ENCODE data around the gene SNX11.
A peak's percentile ranks its signal among the peaks of the same experiment; 100 is the strongest.

SNX11 gene

DNA sequence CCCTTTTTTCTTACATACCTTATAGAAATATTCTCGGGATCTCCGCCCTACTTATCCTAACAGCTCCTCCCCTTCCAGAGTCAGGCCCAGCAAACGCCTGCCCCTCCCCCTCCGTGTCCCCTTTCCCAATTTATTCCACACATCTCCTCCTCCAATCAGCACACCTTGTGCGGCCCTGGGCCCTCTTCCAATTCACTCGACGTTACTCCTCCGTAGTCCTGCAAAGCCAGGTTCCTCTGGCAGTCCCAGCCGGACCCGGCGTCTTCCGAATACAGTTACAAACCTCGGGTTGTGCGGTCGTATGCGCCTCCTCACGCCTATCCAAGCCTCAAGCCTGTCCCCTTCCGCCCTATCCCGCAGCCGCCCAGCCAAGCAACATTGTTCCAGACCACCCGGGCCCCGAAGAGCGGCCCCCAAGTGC lies 7.0 kb upstream of the SNX11 start:
- no peak for DNase-seq

DNA sequence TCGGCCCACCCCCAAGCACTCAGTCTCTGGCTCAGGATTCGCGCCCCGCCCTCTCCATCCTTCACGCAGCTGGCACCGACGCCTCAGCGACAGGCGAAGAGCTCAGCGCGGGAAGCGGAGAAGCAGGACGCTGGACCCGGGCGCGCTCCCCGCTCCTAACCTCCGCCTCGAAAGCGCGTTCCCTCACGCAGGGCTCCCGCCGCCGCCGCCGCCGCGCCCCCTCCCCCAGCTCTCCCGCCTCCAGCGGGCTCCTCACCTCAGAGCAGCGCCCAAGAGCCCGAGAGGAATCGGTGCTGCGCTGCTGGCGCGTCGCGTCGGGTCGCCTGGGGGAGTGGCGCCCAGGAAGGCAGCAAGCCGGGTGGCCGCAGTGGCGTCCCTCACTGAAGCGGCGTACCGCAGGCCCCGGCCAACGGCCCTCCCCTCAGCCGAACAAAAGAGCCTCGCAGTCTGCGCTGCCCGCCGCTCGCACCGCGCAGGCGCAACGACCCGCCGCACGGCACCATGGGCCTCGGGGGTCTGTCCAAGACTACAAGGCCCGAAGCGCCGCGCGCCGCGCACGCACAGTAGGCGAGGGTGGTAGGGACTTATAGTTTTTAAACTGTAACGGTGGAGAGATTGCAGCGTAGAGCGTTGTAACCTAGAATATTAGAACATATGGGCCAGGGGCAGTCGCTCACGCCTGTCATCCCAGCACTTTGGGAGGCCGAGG lies 6.4 kb upstream of the SNX11 start, which contains the start of gene CBX1:
Gene CBX1, minus strand, starts transcription at position 467 of the 709 bp plus-strand sequence. CDS start 24,474 bp downstream, outside the sequence.
- peak; percentile 89 to 93 for DNase-seq

DNA sequence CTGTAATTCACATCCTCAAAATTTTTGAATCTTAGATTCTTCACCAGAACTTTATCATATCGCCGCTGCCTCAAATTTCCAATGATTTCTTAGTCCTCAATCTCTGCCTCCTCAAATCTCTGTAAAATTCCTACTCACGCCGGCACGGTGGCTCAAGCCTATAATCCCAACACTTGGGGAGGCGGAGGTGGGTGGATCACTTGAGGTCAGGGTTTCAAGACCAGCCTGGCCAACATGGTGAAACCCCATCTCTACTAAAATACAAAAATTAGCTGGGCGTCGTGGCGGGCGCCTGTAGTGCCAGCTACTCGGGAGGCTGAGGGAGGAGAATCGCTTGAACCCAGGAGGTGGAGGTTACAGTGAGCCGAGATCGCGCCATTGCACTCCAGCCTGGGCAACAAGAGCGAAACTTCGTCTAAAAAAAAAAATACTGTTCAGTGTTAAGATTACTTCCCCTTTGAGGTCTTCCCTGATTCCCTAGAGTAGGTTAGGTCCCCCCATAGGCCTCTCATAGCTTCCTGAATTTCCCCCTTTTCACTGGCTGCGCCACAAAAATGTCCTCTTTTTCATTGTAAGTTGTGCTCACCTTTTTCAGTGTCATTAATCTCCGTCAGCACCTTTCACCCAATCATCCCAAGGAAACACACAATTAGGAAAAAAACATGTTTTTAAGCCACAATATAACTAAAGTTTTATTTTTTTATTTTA lies 5.4 kb upstream of the SNX11 start:
- DNase-seq: peak in 1 of 2 donors; percentile 4

DNA sequence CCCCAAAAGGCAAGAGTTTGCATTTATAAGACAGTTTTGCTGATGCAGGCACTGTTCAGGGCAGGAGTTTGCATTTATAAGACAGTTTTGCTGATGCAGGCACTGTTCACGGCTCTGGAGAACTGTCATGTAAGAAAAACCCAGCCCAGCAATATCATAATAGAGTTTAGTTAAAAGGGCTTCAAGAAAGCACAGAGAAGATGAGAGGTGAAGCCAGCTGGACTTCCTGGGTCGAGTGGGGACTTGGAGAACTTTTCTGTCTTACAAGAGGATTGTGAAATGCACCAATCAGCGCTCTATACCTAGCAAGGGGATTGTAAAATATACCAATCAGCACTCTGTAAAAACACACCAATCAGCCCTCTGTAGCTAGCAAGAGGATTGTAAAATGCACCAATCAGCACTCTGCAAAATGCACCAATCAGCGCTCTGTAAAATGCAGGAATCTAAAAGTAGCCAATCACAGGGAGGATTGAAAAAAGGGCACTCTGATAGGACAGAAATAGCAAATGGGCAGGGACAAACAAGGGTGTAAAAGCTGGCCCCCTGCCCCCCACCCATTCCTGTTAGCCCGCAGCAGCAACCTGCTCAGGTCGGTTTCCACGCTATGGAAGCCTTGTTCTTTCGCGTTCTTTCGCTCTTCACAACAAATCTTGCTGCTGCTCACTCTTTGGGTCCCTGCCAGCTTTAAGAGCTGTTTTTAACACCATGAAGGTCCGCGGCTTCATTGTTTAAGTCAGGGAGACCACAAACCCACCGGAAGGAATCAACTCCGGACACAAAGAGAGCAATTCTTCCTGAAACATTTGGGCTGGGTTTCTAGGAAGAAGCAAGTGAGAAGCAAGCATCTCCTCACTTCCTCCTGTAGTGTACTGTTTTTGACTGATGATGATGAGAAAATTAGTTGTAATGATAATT lies 4.5 kb upstream of the SNX11 start:
- DNase-seq: peak; percentile 58 to 67

DNA sequence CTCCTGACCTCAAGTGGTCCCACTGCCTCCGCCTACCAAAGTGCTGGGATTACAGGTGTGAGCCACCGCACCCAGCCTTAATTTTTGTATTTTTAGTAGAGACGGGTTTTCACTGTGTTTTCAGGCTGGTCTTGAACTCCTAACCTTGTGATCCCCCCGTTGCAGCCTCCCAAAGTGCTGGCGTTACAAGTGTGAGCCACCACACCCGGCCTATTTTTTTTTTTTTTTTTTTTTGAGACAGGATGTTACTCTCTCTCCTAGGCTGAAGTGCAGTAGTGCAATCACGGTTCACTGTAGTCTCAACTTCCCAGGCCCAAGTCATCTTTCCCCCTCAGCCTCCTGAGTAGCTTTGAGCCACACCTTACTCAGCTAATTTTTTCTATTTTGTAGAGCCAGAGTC lies 3.1 kb upstream of the SNX11 start:
- no peak for DNase-seq

DNA sequence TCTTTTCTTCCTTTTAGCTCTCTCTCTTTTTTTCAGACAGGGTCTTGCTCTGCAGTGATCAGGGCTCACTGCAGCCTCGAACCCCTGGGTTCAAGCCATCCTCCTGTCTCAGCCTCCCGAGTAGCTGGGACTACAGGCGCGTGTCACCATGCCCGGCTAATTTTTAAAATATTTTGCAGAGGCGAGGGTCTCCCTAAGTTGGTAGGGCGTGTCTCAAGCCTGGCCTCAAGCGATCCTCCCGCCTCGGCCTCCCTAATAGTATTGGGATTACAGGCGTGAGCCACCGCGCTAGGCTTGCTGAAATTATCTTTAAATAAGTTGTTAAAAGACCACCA lies 797 bp upstream of the SNX11 start:
- DNase-seq: no peak

DNA sequence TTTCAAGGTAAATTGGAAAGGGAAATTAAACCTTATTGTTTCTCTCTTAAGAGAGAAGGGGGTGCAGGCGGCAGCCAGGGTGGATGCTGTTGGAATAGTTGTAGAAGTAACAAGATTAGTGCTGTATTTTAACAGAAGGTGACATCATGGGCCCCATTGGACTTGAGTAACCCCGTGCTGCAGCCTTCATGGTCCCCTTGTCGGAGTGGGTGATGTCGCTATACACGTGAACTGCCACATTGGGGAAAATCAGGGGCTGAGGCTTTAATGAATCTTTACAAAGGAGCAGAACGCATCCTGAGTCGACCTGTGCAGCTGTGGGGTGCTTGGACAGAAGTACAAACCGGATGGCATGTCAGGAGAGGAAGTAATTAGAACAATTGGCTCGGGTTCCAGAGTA lies 3.2 kb downstream of the SNX11 start:
- no peak for DNase-seq

DNA sequence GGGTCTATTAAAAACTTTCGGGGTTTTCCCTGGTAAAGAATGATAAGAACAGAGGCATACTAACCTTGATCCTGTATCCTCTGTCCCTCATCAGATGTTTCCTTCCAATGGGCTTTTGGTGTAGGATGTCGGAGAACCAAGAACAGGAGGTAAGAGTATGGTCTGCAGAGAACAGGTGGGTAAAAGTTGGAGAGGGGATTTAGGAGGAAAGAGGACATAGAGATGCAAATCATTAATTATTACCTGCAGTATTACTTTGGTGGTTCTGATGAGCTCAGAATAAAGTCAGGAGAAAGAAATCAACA lies 4.3 kb downstream of the SNX11 start:
- no peak for DNase-seq

DNA sequence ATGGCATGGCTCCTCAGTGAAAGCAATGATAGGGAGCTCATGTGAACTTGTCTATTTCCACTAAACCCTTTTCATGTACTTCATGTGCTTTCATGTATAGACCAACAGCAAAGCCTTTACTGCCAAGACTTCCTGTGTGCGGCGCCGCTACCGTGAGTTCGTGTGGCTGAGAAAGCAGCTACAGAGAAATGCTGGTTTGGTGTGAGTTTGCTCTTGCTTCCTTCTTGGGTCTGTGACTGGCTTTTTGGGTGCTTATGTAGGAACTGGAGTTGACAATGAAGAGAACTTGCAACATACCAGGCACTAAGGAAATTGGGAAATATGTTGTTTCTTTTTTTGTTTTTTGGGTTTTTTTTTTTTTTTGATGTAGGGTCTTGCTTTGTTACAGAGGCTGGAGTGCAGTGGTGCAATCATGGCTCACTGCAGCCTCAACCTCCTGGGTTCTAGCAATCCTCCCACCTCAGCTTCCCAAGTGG lies 5.7 kb downstream of the SNX11 start:
- DNase-seq: peak; percentile 84 to 88

DNA sequence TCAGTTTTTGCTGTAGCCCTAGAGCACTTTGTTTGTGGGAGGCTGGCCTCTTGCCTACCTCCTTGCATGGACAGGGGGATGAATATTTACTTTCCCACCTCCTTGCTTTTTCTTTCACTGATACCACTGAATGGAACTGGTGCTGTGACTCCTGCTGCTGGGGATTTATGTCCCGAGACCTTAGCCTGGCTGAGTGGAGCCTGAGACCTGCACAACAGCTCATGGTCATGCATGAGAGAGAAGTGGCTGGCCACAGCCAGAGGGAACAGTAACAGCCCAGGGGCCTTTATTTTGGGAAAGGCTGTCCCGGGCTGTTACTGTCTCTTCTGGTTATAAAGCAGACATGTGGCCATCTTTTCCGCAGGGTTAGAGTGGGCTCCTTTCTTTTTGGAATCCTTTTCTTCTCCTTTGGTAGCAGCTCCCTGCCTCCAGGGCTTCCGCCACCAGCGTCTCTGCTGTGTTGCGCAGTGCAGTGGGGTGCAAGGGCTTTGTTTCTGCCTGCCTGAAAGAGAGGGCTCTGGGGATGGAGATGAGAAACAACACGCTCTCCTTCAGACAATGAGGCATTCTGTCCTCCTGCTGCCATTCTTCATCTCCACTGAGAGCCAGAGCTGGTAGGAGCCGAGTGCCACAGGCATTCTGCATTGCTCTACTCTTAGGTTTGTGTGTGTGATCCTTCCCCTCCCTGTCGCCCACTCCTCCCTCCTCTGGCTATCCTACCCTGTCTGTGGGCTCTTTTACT lies 14.5 kb downstream of the SNX11 start:
- DNase-seq: no peak

DNA sequence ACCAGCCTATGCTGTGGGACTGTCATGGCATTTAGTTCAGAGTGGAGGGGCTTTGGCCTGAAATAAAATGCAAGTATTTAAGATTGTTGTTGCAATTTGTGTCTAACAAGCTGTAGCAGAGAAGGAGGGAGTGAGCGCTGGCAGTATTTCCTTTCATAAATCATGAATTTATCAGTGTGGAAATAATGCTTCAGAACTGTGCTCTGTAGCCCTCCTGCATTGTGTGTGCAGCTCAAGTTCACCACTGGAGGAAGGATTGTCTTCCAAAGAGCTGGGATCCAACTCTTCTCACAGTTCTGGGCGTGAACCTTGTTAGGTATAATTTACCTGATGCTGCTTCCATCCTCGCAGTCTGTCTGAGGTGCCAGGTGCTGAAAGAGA lies 15.1 kb downstream of the SNX11 start:
- no peak for DNase-seq

DNA sequence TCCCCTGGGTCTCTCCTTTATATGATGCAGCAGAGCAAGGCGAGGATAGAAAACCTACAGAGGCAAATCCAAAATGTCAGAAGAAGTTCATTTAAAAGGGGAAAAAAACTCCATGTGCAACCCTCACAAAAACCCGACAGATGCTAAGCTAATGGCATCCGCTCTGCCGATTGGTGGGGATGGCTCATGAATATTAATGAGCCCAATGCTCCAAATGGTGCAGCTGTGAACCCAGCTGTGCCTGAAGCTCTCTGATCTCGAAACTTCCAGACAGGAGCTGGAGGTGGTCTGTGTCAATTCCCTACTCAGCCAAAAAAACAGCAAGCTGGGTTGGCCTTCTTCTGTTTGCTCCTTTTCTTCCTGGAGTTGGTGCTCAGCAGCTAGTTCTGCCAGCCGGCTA lies 15.5 kb downstream of the SNX11 start:
- no peak for DNase-seq

DNA sequence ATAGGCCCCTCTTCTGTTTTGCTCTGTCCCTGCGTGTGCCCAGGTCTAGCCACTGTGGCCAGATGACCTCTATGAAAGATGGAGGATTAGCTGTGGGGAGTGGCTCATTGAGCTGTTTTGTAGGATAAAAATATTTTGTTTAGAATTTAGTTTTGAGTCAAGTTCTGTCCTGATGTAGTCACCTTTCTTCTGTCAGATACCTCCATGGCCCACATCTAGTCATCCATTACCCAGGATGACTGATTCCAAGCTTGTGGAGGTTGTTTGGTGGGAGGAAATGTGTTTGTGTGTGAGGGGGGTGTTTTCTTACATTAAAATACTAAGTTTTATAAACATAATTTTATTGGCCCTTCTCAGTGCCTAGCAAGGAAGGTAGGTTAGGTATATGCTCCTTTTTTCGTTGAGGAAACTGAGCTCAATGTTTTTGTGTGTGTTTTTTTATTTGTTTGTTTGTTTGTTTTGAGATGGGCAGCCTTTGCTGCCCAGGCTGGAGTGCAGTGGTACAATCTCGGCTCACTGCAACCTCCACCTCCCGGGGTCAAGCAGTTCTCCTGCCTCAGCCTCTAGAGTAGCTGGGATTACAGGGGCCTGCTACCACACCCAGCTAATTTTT lies 16.3 kb downstream of the SNX11 start:
- DNase-seq: no peak

DNA sequence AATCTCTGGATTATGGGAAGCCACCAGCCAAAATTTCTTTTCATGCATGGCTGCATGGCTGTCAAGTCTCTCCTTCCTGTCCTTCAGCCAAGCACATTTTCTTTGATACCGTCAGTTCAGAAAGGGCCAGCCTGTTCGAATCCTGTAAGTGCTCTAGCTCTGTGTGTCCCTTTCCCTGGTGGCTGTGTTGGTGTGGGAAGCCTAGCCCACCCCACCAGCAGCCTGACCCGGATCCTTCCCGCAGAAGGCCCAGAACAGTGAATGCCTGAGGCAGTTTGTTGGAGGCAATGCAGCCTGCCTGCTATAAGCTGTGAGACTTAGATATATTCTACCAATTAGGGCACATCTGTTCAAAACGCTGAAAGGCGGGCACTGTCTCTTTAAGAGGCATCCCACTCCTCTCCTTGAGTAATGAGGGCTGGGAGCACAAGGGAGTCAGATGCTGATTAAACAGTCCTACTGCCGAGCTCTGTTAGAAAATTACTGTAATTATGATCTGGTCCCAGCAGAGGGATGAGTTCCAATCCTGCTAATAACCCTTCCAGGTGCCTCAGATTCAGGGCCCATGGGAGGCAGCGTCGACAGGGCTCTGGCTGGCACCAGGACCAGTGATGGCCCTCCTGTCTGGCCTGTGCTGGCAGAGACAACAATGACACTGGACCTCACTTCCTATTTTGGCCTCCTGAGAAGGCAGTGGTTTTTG lies 18.4 kb downstream of the SNX11 start:
- DNase-seq: no peak

DNA sequence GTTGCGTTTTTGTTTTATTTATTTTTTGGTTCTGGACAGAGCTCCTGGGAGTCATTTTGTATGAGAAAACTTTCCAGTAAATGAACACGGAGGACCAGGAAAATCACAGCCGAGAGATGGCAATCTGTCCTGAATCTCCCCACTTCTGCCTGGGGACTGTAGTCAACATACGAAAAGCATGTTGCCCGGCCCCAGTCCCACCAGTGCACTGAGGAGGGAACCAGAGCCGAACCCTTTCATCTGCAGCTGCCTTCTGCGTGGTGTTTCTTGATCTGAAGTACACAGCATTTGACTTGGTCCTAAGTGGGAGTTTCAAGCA lies 18.9 kb downstream of the SNX11 start:
- no peak for DNase-seq

DNA sequence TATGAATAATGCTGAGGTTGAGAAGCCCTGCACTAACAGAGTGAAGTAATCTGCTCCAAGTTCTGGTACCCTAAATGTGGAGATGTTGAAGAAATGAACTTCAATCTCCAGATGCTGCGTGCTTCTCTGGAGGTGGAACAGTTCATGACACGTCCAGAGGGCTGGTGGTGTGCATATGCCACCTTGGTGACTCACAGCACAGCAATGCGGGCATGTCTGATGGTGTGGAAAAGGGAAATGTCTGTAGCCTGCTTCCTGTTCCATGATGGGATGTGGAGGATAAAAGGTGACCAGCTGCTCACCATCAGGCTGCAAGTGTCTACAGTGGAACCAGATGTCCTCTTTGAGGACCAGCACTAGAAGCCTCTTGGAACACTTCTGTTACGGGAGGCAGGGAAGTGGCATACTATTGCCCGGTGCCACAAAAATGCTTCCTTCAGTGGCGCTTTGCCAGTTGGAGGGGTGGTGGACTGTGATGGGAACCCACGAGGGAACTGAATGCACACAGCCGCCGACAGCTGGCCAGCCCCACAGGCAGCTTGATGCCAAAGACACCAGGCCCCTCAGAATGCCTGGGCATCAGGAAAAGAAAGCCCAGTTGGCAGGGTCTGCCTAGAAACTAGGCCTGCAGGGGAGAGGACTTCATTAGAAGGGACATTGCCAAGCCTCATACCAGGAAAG lies 19.9 kb downstream of the SNX11 start:
- no peak for DNase-seq

DNA sequence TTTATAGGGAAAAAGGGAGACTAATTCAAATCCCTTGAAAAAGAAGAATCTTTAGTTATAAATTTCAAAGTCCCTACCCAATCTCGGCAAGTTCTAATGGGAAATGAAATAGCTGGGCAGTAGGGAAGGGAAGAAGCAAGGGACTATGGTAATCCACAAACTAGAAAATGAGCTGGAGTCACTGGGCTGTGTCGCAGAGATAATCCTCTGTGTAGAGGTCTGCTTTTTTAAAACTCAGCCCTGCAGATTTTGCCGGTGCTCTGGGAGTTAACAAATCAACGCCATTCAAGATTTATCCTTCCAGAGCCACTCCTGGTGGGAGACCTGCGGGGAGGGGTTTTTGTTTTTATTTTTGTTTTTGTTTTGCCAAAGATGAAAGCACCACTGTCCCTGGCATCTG lies 20.8 kb downstream of the SNX11 start:
- no peak for DNase-seq

DNA sequence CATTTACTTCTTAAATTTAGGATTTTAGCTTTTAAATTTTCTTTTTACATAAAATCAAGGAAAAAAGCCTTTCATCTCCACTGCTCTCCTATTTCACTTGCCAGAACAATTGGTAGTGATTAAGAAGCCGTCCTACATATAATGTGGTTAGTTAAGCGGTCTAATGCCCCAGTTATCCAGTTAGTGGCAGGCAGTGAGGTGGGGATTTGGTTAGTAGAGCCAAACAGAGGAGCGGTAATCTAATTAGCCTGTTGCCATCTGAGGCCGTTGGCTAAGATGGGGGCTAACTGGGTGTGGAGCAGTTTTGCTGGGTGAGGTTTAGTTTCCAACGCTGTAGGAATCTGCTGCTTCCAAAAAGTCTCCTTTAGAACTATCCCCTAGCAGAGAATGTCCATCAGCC lies 22.4 kb downstream of the SNX11 start:
- no peak for DNase-seq

DNA sequence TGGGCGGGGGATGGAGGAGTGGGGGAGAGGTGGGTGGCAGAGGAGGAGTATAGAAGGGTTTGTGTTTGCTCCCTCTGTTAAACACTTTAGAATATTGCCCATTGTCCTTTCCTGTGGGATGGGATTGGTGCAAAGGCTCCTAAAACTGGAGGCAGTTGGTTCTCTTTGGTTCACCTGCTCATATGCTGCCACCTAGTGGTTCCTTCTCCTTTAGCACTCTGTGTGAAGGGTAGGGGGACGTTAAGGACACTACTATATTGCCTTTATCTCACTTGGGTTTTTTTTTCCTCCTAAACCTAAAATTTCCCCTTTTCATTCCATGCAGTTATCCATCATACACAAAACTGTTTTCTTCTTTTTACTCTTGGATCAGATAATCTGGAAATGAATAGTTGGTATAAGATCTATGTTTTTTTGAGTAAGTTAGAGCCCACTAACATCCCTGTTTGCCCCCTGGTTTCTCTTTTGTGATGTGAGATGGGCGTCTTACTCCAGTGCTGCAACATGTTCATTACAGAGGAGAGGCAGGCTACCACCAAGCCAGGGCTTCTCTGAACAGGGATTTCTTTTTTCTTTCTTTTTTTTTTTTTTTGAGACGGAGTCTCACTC lies 23.8 kb downstream of the SNX11 start:
- peak; percentile 58 to 70 for DNase-seq

DNA sequence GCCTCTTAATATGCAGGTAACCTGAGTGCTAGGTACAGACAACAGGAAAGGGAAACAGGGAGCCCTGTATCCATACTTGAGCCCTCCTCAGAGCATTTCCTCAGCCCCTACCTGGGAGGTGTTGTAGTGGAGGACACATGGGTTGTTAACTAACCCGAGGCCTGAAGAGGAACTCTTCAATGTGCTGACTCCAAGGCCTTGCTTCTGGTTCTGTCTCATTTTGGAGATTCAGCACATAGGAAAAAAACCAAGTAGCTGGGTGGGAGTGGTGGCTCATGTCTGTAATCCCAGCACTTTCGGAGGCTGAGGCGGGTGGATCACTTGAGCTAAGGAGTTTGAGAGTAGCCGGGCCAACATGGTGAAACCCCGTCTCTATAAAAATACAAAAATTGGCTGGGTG lies 24.8 kb downstream of the SNX11 start:
- DNase-seq: peak in 1 of 2 donors; percentile 11
